Neutrophil (primary cell): ENCODE data around the gene TNRC18.

Experiments used
- H3K27ac ChIP-seq: fragments of 200-600 bp; sonication (generic); 2 replicates; pipeline ENCODE4 v1.5.1; 2016; ENCODE audit warnings: mild to moderate bottlenecking, moderate library complexity
- H3K27me3 ChIP-seq: fragments of 200-600 bp; sonication (generic); 2 replicates; pipeline ENCODE4 v1.6.0; 2016; ENCODE audit warnings: mild to moderate bottlenecking
- H3K36me3 ChIP-seq: fragments of 200-600 bp; sonication (generic); 2 replicates; pipeline ENCODE4 v1.5.1; 2017
- H3K4me1 ChIP-seq, 2 experiments: fragments of 200-600 bp in 1 of 2; sonication (generic) in 1 of 2; 1 replicate in 1 of 2; 2 replicates in 1 of 2; pipeline versions ENCODE4 v1.5.1 to v1.6.1; 2013 to 2016; ENCODE audit warnings: low read depth in 1 of 2, low read length in 1 of 2, mild to moderate bottlenecking in 1 of 2, moderate library complexity in 1 of 2; ENCODE audit not compliant: control insufficient read depth in 1 of 2, insufficient read depth in 1 of 2
- H3K4me3 ChIP-seq, 2 experiments: fragments of 200-600 bp in 1 of 2; sonication (generic) in 1 of 2; 1 replicate in 1 of 2; 2 replicates in 1 of 2; pipeline ENCODE4 v1.5.1; 2013 to 2016; ENCODE audit warnings: low read depth in 1 of 2, low read length in 1 of 2, mild to moderate bottlenecking in 1 of 2, moderate library complexity in 1 of 2
- H3K9me3 ChIP-seq: fragments of 200-600 bp; sonication (generic); 2 replicates; pipeline ENCODE4 v1.5.1; 2016
- TF ChIP-seq, protein P1 (sequence below): fragments of 200-600 bp; sonication (generic); IDR thresholded peaks from 2 replicates; pipeline ENCODE4 v1.5.1; 2016; ENCODE audit warnings: antibody characterized with exemption

Gene TNRC18

DNA sequence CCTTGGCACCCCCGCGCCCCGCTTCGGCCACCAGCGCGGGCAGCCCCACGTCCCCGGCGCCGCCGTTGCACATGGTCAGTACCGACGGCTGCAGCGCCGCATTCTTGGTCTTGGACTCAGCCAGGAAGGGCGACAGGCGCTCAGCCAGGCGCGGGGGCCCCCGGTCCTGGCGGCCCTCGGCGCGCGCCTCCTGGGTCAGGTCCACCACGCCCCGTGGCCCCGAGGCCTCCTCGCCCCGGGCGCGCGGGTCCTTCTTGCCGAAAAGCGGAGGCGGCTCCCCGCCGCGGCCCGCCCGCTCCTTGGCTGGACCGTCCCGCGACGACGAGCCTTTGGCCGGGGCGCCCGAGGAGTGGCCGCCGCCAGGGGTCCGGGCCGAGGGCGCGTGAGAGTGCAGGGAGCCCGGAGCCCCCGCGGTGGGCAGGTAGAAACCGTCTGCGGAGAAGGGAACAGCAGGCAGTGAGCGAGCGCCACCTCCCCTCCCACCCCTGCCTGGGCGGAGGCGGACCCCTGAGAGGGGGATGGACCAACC, 34.7 kb downstream of the TNRC18 start:
- H3K36me3 ChIP-seq, result peaks cover 94% of the 10 kb centered on the region
- TF ChIP-seq, protein P1, sequence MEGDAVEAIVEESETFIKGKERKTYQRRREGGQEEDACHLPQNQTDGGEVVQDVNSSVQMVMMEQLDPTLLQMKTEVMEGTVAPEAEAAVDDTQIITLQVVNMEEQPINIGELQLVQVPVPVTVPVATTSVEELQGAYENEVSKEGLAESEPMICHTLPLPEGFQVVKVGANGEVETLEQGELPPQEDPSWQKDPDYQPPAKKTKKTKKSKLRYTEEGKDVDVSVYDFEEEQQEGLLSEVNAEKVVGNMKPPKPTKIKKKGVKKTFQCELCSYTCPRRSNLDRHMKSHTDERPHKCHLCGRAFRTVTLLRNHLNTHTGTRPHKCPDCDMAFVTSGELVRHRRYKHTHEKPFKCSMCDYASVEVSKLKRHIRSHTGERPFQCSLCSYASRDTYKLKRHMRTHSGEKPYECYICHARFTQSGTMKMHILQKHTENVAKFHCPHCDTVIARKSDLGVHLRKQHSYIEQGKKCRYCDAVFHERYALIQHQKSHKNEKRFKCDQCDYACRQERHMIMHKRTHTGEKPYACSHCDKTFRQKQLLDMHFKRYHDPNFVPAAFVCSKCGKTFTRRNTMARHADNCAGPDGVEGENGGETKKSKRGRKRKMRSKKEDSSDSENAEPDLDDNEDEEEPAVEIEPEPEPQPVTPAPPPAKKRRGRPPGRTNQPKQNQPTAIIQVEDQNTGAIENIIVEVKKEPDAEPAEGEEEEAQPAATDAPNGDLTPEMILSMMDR, result no peak
- H3K27ac ChIP-seq, result no peak overlapping the region

DNA sequence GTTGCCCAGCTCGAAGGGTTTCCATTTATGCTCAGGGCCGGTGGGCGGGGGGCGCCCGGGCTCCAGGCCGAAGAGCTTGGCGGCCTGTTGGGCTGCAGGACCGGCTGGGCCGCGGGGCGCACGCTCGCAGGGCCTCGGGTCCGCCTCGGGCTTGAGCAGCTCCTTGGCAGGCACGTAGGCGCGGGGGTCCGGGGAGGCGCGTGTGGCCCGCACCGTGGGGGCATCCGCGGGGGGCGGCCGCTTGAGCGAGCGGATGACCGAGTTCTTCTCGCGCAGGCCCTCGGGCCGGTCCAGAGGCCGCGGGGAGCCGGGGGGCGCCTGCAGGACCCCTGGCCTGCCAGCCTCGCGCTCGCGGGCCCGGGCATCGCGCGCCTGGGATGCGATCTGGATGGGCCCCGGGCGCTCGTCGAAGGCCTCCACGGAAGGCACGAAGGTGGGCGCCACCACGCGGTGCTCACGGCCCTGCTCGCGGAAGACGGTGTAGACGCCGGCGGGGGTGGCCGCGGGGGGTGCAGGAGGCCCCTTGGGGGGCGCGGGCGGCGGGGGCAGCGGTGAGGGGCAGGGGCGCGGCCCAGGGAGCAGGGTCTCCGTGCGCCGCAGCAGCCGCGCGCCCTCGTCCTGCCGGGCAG, 35.2 kb downstream of the TNRC18 start:
- TF ChIP-seq, protein P1, result no peak
- Histone ChIP-seq H3K4me3 (no peak overlapping the region), H3K27ac (no peak overlapping the region), H3K9me3 (no peaks in the 10 kb centered on the region), H3K4me1 (peaks cover under 1 to 5% of the 10 kb centered on the region in 2 experiments), H3K27me3 (no peaks in the 10 kb centered on the region), H3K36me3 (peaks cover 89% of the 10 kb centered on the region)

More for the DNA sequence above, 34.7 kb downstream of the TNRC18 start:
- H3K27me3 ChIP-seq, result no peaks in the 10 kb centered on the region
- H3K4me3 ChIP-seq, result no peak overlapping the region
- H3K4me1 ChIP-seq, result peaks cover 6 to 11% of the 10 kb centered on the region in 2 experiments
- no peaks in the 10 kb centered on the region for H3K9me3 ChIP-seq

DNA sequence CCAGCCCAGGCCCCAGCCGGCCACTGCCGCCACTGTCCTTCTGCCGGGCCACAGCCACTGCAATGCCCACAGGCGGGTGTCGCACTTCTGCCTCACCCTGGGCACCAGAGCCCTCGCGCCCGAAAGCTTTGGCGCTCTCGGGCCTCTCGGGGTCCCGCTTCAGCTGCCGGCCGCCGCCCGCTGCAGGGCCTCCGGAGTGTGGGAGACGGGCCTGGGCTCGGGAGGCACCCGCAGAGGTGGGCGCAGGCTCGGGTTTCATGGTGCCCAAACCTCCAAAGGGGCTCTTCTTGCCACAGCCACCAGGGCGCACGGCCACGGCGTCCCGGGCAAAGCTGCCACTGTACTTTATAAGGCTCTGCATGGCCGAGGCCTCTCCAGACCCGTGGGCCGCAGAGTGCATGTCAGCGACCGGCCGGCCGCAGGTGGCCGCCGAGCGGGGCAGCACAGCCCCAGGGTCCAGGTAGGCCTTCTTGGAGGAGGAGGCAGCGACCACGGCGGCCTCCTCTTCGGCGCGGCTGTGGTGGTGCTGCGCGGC, 35.9 kb downstream of the TNRC18 start:
- Histone ChIP-seq H3K27ac (peak overlapping the region; percentile 4), H3K4me3 (no peak overlapping the region), H3K9me3 (no peaks in the 10 kb centered on the region), H3K36me3 (peaks cover 87% of the 10 kb centered on the region), H3K27me3 (no peaks in the 10 kb centered on the region), H3K4me1 (peaks cover 4 to 5% of the 10 kb centered on the region in 2 experiments)
- TF ChIP-seq, protein P1, result no peak

DNA sequence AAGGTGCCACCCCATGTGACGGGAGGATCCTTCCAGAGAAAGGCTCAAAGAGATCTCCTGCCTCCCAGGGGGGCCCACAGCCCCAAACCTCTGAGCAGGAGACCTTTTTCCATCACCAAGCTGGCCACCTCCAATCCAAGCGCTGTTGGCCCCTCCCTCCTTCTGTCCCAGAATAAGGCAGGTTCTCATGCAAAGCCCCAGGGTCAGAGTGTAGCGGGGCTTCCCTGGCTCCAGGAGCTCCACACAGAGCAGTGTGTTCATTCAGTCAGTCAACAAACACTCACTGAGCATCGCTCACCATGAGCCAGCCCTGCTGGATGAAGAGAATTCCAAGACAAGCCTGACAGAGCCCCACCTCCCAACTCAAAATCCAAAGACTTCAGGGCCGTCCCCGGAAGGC, 39.0 kb downstream of the TNRC18 start:
- TF ChIP-seq, protein P1, result no peak
- peaks cover 83% of the 10 kb centered on the region for H3K36me3 ChIP-seq
- peaks cover 7 to 14% of the 10 kb centered on the region in 2 experiments for H3K4me1 ChIP-seq
- H3K27me3 ChIP-seq, result no peaks in the 10 kb centered on the region
- H3K9me3 ChIP-seq, result no peaks in the 10 kb centered on the region
- H3K27ac ChIP-seq, result no peak overlapping the region
- H3K4me3 ChIP-seq, result no peak overlapping the region

DNA sequence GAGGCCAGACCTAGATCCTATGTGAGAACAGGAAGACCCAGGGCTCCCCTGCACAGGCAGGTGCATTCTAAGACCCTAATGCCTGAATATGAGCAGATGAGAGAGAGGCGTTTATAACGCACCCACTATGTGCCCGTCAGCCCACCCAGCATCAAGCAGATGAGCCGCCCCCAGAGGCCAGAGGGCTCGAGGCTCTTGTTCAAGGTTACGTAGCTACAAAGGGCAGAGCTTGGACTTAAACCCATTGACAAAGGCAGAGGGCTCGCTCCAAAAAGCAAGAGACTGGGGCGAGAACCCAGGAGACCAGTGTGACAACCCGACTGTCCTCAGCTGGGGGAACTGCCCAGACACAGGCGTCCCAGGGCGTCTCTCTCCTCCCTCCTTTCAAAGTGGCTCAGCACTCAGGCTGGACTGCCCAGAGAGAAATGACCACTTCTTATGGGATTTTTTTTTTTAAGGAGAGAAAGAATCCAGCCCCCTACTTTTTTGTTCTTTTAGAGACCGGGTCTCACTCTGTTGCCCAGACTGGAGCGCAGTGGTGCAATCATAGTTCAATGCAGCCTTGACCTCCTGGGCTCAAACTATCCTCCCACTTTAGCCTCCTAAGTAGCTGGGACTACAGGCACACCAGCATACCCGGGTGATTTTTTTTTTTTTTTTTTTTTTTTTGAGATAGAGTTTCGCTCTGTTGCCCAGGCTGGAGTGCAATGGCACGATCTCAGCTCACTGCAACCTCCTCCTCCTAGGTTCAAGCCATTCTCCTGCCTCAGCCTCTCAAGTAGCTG, 40.1 kb downstream of the TNRC18 start:
- Histone ChIP-seq H3K4me1 (peaks cover 7 to 14% of the 10 kb centered on the region in 2 experiments), H3K4me3 (no peak overlapping the region), H3K36me3 (peaks cover 76% of the 10 kb centered on the region), H3K27ac (peak overlapping the region; percentile 25), H3K27me3 (no peaks in the 10 kb centered on the region), H3K9me3 (no peaks in the 10 kb centered on the region)
- TF ChIP-seq, protein P1, result no peak
